HL-60 (cell line): Measurements from ENCODE around the gene RAB34.

Experiments
- POLR2AphosphoS5 ChIP-seq: IDR thresholded peaks from 2 replicates; pipeline ENCODE4 v1.6.1; 2012; ENCODE audit warnings: low read depth
- SPI1 ChIP-seq: IDR thresholded peaks from 2 replicates; pipeline ENCODE4 v1.6.1; 2012; ENCODE audit warnings: low read depth, mild to moderate bottlenecking, borderline replicate concordance
- TF ChIP-seq, protein P1 (sequence below): IDR thresholded peaks from one replicate; pipeline ENCODE4 v1.5.1; 2011; ENCODE audit warnings: low read length, control low read depth, inconsistent platforms; ENCODE audit not compliant: insufficient read depth

DNA sequence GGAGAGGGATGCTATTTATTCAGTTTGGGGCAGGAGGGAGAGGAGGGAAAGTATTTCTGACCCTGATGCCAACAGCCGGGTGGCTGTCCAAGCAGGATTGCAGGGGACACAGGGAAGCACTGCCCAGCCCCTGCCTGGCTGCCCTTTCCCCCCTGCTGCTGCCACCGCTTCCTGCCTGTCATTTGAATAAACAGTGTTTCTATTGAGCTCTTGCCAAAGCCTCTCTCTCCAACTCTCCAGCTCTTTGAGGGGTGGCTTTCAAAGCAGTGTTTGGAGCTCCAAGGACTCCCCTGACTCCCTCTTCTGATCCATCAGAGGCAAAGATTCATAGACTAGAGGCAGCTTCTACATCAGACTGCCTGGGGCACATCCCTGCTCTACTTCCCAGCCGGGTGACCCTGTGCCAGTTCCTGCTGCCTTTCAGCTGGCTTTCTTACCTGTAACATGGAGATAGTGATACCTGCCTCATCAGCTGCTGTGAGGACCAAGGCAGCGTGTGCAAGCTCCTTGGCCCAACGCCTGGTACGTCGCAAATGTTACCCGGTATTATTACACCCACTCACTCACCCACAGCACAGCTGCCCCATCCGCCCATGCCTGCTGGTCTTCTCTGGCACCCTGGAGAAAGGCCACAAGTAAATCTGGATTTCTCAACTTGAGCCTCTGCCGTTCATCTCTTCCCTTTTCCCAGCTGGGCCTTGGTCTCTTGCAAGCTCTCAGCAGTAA lies 15.5 kb downstream of the RAB34 start:
- TF ChIP-seq, protein P1, sequence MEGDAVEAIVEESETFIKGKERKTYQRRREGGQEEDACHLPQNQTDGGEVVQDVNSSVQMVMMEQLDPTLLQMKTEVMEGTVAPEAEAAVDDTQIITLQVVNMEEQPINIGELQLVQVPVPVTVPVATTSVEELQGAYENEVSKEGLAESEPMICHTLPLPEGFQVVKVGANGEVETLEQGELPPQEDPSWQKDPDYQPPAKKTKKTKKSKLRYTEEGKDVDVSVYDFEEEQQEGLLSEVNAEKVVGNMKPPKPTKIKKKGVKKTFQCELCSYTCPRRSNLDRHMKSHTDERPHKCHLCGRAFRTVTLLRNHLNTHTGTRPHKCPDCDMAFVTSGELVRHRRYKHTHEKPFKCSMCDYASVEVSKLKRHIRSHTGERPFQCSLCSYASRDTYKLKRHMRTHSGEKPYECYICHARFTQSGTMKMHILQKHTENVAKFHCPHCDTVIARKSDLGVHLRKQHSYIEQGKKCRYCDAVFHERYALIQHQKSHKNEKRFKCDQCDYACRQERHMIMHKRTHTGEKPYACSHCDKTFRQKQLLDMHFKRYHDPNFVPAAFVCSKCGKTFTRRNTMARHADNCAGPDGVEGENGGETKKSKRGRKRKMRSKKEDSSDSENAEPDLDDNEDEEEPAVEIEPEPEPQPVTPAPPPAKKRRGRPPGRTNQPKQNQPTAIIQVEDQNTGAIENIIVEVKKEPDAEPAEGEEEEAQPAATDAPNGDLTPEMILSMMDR, result no peak
- TF ChIP-seq POLR2AphosphoS5 (no peak), SPI1 (no peak)
